Astrocyte of the spinal cord (primary cell): ENCODE measurements around the gene STAC.
"Not testable (repeated sequence)": the region's sequence is repeated elsewhere in the genome, so short reads cannot be mapped to it uniquely, and the experiment has no call there.

Experiments used
- DNase-seq: peaks from one replicate; pipeline ENCODE4 v3.0.0; 2011; ENCODE audit warnings: low read depth, low spot score
- H3K4me3 ChIP-seq: 2 replicates; pipeline ENCODE4 v1.5.1; 2011; ENCODE audit warnings: low read depth, mild to moderate bottlenecking, low read length, moderate library complexity
- in situ Hi-C: cut with HindIII; loops from 2 replicates; pipeline ENCODE4 v1.10.0; 2017; ENCODE audit warnings: low sequenced_read_pairs
- TF ChIP-seq, protein P1 (sequence below): IDR thresholded peaks from 2 replicates; pipeline ENCODE4 v1.5.1; 2012; ENCODE audit warnings: low read depth, mild to moderate bottlenecking, low read length, inconsistent platforms

The STAC gene

GRCh38 chr3:36457667-36458066, 77.4 kb downstream of the STAC start:
- DNase-seq = no peak
- in situ Hi-C loops = no loop called here
- TF ChIP-seq, protein P1, sequence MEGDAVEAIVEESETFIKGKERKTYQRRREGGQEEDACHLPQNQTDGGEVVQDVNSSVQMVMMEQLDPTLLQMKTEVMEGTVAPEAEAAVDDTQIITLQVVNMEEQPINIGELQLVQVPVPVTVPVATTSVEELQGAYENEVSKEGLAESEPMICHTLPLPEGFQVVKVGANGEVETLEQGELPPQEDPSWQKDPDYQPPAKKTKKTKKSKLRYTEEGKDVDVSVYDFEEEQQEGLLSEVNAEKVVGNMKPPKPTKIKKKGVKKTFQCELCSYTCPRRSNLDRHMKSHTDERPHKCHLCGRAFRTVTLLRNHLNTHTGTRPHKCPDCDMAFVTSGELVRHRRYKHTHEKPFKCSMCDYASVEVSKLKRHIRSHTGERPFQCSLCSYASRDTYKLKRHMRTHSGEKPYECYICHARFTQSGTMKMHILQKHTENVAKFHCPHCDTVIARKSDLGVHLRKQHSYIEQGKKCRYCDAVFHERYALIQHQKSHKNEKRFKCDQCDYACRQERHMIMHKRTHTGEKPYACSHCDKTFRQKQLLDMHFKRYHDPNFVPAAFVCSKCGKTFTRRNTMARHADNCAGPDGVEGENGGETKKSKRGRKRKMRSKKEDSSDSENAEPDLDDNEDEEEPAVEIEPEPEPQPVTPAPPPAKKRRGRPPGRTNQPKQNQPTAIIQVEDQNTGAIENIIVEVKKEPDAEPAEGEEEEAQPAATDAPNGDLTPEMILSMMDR = no peak
- H3K4me3 ChIP-seq = no peak overlapping the region

DNA sequence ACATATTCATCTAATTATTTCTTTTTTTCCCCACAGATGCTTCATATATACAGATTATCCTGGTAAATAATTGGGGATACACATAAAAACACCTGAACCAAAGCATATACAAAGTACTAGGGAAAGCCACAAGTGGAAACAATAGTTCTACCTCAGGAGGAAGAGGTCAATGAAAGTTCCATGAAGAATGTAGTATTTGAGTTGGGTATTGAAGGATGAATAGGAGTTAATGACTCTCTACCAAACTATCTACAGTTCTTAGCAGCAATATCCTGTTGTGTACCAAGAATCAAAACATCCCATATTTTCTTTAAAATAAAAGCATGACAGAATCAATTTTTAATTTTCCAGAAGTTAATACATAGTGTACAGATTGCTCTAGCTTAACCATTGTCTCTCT, 78.9 kb downstream of the STAC start:
- in situ Hi-C loops = no loop called here
- H3K4me3 ChIP-seq = no peak overlapping the region
- no peak for DNase-seq
- TF ChIP-seq, protein P1 = no peak

- in situ Hi-C loops = no loop called here
- TF ChIP-seq, protein P1 = no peak
- no peak overlapping the region for H3K4me3 ChIP-seq
- DNase-seq = peak; percentile 81
Observed at GRCh38 chr3:36461597-36461996, 81.3 kb downstream of the STAC start.

GRCh38 chr3:36472045-36472444, 91.7 kb downstream of the STAC start:
- H3K4me3 ChIP-seq, DNase-seq, in situ Hi-C loops: not testable (repeated sequence)

DNA sequence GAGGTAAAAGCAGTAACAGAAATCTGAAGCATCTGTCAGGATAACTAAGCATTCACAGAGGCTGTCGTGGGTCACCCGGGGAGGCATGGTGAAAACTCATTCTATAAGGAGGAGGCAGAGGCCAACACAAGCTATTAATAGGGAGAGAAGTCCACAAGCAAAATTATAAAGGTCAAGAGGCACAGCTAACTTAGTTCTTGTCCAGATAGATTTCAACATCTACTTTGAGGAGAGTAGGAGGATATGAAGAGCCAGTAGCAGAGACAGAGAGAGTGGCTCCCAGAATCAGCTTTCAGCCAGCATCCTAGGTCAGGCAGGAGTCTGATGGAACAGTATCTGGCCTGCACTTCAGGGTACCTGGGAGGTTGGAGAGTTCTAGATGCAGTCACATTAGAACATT, 95.3 kb downstream of the STAC start:
- TF ChIP-seq, protein P1 = no peak

DNA sequence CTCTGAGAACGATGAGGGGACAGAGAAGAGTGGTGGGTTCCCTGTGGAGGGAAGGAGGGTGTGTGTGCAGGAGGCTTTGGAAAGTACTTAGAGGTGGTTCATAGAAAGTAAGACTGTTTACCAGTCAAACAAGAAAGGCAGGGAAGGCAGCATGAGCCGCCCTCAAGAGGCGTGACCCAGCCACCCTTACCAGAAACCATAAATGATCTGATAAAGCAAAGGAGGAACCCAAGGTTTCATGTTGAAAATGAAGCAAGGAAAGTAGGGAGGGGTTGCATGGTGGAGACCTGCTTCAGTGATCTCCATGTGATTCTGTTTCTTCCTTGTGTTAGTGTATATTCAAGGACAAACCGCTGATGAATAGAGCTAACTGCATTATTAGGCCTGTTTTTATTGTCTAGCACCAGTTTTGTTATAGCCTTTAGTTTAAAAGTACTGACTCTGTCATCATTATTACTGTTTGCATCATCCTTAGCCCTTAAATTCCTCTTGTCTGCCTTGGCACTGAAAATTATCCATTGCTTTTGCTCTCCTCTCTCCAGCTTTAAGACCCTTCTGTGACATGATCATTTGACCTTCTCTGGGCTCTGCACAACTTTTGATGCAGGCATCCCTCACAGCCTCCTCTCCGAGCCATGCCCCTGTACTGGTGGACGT, 96.1 kb downstream of the STAC start:
- no peak overlapping the region for H3K4me3 ChIP-seq
- TF ChIP-seq, protein P1 = no peak
- DNase-seq = no peak
- in situ Hi-C loops = no loop called here

More for the DNA sequence above, 95.3 kb downstream of the STAC start:
- DNase-seq = no peak
- in situ Hi-C loops = no loop called here
- H3K4me3 ChIP-seq = no peak overlapping the region

DNA sequence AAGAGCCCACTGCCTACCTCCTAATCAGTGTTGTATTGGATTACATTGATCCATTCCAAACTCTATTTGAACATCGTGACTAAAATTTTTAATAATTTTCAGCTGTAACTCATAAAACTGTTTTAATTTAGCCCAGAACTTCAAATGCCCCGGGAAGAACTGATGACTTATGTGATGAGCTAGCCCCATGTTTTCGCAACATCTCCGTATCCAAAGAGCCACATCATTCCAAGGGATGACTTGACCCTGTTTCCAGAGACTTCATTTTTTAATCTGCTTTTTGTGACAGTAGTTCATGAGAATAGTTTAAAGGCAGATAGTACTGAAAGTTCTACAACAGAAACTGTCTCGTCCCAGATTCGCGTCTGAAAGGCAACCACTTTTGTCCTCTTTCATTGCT, 97.4 kb downstream of the STAC start:
- no peak for DNase-seq
- no peak overlapping the region for H3K4me3 ChIP-seq
- TF ChIP-seq, protein P1 = no peak
- in situ Hi-C loops = no loop called here
